WI38 (cell line): Measurements from ENCODE around the gene STK16.

Source experiments
- H3K4me3 ChIP-seq: 2 replicates; pipeline ENCODE4 v1.5.1; 2011; ENCODE audit warnings: low read depth, mild to moderate bottlenecking, control low read depth, low read length
- CTCF ChIP-seq: IDR thresholded peaks from 2 replicates; pipeline ENCODE4 v1.5.1; 2012; ENCODE audit warnings: low read depth, mild to moderate bottlenecking, control low read depth, low read length

STK16 gene

DNA sequence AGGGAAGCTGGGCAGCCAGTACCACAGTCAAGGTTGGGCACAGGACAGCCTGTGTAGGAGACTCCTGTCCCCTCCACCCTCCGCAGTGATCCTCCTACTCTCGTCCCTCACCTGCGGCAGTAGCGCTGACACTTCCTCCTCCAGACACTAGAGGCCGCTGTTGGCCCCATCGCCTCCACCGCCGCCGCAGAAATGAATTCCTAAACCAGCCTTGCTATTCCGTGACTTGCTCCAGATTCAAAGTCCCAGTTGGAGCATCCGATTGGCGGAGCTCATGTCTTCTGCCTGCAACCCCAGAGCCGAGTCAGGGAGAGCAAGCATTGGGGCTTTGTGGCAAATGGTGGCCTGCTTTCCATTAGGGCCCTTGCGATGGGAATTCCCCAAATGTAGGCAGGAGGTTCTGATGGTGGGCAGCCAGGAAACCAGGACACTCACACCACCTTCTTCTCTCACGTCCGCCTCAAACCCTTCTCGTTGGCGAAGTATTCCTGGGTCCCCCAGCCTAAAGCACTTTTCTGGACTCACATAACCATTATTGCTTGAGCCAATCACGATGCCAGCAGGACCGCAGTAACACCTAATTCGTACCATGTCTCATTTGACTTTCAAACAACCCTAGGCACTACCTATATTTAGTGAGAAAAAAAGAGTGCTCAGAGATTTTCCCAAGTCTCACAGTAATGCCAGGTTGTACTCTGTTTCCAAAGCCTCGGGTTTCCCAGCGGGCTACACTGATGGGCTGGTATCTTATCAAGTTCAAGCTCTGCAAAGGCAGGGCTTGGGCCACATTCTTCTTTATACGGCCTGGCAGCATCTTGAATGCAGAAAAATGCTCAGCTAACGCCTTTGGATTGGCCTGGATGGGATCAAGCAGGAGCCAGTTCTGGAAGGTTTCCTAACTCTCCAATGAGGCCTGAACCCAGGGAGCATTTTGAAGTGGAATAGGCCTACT is 32.7 kb downstream of the STK16 start:
- TF ChIP-seq CTCF: peak; percentile 98
- H3K4me3 ChIP-seq: no peak overlapping the region

GRCh38 chr2:219278655-219279150 is 33.4 kb downstream of the STK16 start:
- no peak for TF ChIP-seq CTCF
- H3K4me3 ChIP-seq: no peak overlapping the region

- H3K4me3 ChIP-seq: peak within 1 kb of the TSS; percentile 61
- no peak for TF ChIP-seq CTCF
Measured at GRCh38 chr2:219279151-219279915, 34.1 kb downstream of the STK16 start, which contains the start of gene DNAJB2. Gene DNAJB2 (plus strand): TSS chr2:219279366. CDS start chr2:219279834, 468 bp downstream.

- peak overlapping the region; percentile 61 for H3K4me3 ChIP-seq
- TF ChIP-seq CTCF: no peak
Measured at GRCh38 chr2:219279916-219280516, 34.7 kb downstream of the STK16 start.

- H3K4me3 ChIP-seq: no peak overlapping the region; the same call in 1 of the 2 replicates
Measured at GRCh38 chr2:219280651-219281050, 35.4 kb downstream of the STK16 start.

GRCh38 chr2:219281588-219281987 is 36.3 kb downstream of the STK16 start:
- no peak for TF ChIP-seq CTCF

More at GRCh38 chr2:219280651-219281050, 35.4 kb downstream of the STK16 start:
- TF ChIP-seq CTCF: no peak

More at GRCh38 chr2:219281588-219281987, 36.3 kb downstream of the STK16 start:
- H3K4me3 ChIP-seq: no peak overlapping the region
